Right renal pelvis (tissue), 4 donors: ENCODE results near the gene TRPM6. TPM values are rescaled to one million over a fixed set of nuclear protein-coding genes. Genes with fewer than 3 reads are reported as not detected.

Experiments
- DNase-seq, 4 donors: peaks; one replicate each; pipeline ENCODE4 v3.0.0-alpha.2; 2013; ENCODE audit warnings: low read depth in 4 of 4, low spot score in 3 of 4, missing footprints in 1 of 4
- polyA plus RNA-seq, 4 donors: library from polyadenylated mRNA; unstranded; fragments of 120-200 nt; gene quantifications; one replicate each; pipeline ENCODE4 v1.2.1, GENCODE V29; 2013; ENCODE audit not compliant: insufficient read length in 4 of 4

Gene TRPM6
- polyA plus RNA-seq, 4 donors, result 0.69 to 1.7 (median 1.2) TPM

DNA sequence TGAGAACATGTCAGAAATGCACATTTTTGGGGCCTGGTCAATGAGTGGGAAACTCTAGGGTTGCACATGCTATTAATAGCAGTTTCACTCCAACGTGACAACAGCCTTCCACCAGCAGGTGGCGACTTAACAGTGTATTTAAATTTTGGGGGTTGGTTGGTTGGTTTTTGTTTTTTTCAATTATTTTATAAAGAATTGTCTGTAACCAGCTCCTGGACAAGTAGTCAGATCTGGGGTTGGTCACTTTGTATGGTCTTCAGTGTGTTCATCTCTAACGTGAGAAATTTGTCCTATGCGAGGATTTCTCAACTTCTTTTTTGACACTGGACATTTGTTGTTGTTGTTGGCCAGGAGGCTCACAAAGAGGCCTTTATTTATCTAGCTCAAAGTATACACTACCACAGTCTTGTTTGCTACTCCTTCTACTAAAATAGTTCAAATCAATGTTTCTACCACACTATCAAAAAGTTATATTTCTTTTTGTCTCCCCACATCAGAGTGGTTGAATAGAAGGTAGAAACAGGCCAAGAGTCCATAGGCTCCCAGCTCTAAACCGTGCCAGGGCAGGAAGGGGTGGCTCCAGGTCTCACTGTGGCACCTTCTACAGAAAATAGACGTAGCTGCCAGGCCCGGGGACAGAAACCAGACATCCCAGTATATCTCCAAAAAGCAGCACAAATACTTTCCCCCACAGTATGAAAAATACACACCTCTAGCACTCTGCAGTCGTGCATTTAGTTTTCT lies 110.4 kb downstream of the TRPM6 start:
- peak; percentile 32 to 44 (median 41) for DNase-seq

DNA sequence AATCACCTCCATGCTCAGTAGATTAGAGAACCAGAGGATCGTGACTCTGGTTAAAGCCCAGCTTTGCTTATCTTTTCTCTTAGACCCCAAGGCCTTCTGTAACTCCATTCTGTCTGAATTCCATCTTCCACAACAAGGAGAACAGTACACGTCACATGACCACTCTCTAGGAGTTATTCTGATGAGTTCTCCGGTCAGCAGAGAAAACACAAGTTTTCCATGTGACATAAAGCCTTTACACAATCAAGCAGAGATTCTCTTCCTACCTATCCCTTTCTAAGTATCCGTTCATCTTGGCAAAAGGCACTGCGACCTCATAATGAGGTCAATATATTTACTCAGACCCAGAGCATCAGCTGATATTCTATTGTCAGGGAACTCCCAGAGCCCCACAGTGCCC lies 112.3 kb downstream of the TRPM6 start:
- no peak for DNase-seq

DNA sequence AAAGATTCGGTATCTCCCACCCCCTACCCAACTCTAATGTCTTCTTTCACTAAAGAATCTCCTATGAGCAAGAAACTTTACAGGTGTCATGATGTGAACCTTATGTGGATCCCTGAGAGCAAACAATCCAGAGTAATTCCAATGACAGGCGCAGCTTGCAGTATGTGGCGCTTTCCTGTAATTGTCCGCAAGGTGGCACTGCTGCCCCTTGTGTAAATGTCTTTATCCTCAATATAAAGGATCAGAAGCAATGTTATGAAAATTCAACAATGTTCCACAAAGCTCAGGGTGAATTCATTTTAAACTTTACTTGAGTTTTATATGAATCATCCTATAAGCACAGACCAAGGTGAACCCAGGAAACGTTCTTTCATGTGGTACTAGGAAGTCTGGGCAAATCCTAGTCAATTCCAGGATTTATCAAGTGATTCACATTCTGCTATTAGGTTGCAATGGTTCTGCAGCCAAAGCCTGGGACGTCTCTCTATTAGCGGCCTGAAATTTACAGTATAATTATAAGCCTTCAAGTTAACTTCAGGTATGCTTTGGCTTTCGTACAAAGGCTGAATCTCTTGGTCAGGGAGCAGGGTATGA lies 113.7 kb downstream of the TRPM6 start:
- DNase-seq, result peak; percentile 54 to 70 (median 60)

DNA sequence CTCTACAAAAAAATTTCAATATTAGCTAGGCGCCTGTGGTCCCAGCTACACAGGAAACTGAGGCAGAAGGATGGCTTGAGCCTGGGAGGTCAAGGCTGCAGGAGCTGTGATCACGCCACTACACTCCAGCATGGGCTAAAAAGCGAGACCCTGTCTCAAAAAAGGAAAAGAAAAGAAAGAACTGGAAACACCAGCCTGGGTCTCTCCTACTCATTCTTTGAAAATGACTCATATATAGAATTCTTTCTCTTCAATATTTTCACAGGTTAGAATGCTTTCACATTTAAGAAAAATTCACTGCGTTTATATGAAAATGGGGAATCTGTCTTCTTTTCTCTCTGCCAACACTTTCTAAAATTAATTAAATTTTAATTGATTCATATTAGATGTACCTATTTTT lies 115.6 kb downstream of the TRPM6 start:
- no peak for DNase-seq

DNA sequence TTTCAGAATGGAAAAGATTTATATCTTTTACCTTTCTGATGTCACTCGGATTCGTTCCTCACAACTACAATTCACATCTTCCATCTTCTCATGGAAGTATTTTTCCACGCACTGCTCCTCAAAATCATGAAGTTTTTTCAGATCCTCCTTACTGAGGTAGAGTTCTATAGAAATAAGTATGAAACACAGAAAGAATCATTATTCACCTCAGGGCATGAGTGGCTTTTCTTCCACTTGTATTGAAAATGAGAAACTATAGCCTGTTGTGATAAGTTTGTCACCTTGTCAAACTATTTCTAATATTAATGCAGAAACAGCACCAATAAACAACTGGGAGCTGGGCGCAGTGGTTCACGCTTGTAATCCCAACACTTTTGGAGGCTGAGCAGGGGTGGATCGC lies 116.0 kb downstream of the TRPM6 start:
- no peak for DNase-seq

DNA sequence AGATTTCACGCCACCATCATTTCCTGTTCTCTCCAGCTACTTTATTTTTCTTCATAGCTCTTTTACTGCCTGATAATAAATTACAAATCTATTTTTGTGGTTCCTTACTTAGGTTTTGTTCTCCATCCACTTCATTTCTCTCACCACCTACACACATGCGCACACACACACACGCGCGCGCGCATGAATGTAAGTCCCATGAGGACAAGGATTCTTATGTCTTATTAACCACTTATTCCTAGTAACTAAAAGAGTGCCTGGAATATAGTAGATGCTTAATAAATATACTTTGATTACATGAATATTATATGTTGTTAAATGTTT lies 116.5 kb downstream of the TRPM6 start:
- DNase-seq, result no peak

DNA sequence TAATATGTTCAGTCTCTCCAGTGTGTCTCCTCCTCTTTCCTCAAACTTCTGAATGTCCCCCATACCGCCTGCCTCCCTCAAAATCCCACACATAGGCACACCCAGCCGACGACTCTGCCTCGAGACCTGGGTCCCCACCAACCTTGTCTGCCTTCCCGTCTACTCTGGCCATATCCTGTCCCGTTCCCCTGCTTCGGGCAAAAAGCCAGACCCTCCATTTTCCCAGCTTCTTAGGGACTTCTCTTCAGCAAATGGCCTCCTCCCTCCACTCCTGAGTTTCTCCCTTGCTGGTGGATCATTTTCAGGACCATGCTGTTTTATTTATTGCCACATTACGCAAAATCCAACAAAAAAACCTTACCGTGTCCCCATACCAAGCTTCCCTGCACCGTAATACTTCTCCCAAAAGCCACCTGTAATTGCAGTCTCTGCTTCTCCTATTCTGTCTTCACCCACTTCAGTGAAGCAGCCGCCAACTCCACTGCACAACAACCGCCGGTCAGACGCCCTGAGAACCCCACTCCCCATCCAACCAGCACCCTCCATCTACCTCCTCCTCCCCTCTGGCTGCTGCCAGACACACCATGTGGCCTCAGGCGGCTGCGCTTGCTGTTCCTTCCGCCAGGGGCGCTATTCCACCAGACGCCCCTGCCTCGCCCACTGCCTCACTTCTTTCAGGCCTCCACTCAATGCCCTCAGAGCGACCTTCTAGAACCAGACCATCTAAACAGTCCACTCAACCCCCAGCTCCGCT lies 117.0 kb downstream of the TRPM6 start:
- DNase-seq, result no peak

DNA sequence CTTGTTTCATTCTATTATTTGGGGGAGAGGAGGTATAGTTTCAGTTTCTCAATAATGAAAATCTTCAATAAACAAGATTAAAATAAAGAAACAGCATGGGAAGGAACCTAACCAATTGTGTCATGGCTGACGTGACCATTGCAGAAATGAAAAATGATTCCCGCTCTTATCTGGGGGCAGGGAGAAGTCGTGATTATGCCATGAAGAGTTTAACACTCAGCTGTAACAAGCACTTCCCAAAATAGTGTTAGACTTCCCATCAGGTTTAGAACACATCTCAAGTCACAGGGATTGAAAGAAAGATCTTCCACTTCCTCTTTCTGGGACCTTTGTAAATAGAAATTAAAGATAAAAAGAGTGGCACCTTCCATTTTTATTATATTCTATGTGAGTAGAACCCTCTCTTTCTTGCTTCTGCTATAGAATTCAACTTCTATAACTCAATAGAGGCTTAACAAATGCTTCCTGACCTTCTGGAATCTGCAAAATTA lies 122.2 kb downstream of the TRPM6 start:
- DNase-seq, result no peak

DNA sequence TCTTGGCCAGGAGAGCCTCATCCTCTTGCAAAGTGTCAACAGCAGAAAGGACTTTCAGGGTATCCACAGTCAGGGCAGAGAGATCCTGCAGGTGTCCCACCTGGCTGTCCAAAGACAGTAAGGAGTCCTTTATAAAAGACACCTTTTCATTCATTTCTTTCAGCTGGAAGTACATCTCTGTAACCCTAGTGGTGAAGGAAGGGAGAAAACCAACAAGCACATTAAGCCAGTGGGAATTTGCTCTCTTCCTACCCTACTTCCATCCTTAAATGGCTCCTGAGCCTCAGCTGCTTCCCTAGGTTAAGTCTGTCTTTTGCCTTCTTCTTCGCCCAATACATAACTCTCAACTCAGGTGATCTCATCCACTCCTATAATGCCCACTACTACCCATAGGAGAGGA lies 124.8 kb downstream of the TRPM6 start:
- no peak for DNase-seq

DNA sequence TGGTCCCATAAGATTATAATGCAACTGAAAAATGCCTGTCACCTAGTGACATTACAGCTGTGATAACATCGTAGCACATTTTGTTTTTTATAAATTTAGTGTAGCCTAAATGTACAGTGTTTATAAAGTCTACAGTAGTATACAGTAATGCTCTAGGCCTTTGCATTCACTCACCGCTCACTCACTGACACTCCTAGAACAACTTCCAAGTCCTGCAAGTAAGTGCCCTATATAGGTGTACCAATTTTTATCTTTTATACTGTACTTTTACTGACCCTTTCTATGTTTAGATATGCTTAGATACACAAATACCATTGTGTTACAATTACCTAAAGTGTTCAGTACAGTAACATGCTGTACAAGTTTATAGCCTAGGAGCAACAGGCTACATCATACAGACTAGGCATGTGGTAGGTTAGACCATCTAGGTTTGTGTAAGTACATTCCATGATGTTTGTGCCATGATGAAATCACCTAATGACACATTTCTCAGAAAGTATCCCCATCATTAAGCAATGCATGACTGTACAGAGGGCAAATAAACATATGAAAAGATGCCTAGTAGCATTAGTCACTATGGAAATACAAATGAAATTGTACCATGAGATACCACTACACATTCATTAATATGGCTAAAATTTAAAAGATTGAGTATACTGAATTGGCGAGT lies 127.6 kb downstream of the TRPM6 start:
- DNase-seq, result no peak

DNA sequence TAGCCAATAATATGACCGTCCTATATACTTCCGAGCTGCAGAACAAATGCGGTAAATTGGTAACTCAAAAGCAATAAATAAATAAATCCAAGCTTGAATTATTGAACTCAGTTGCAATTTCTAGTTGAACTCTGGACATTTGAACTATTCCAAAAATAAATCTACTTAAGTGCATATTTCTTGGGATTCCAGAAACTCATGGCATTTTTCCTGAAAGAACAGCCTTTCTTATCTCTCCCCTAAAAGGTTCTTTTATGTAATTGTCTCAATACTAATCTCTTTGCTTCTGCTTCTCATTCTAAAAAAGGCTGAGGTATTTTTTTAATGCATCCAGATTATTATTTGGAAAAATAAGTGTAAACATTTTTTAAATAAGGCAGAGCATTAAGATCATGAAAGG lies 131.7 kb downstream of the TRPM6 start:
- no peak for DNase-seq

DNA sequence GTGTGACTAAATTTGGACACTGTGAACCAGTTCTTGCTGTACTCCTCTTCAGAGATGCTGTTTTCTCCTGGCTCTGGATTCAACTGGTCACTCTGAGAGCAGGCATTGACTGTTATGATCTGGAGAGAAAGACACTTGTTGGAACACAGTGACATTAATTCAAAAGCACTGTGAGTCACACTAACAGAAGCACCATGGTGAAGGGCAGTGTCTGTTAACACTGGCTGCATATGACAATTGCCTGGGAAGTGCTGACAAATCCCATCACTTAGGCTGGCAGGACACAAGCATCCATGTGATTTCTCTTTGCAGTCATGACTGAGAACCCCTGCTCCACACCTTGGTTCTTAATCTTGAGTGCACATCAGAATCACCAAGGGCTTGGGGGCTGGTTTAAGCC lies 132.4 kb downstream of the TRPM6 start:
- DNase-seq, result no peak

DNA sequence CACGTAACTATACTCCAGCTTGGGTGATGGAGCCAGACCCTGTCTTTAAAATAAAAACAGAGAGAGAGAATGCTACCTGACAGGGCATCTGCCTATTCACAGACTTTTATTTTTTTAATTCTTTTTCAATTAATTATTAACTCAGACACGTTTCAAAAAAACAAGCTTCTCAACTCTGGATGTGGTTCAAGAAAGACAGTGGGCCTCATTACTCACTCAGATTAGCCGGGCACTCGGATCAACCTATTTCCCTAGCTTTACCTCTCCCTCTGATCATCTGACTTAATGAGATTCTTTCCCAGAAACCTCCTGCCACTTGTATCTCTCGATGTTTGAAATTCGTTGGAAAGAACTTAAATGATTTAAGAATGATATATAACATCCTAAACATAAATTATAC lies 134.1 kb downstream of the TRPM6 start:
- no peak for DNase-seq

DNA sequence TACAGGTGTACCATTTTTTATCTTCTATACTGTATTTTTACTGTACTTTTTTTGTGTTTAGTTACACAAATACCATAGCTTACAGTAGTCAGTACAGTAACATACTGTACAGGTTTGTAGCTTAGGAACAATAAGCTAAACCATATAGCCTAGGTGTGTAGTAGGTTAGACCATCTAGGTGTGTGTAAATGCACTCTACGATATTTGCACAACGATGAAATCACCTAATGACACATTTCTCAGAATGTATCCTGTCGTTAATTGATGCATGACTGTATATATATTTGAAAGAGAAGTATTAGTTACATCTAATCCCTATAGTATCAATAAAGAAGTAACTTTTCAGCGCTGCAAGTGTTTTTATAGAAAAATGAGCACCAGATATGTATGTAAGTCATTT lies 138.8 kb downstream of the TRPM6 start:
- no peak for DNase-seq

DNA sequence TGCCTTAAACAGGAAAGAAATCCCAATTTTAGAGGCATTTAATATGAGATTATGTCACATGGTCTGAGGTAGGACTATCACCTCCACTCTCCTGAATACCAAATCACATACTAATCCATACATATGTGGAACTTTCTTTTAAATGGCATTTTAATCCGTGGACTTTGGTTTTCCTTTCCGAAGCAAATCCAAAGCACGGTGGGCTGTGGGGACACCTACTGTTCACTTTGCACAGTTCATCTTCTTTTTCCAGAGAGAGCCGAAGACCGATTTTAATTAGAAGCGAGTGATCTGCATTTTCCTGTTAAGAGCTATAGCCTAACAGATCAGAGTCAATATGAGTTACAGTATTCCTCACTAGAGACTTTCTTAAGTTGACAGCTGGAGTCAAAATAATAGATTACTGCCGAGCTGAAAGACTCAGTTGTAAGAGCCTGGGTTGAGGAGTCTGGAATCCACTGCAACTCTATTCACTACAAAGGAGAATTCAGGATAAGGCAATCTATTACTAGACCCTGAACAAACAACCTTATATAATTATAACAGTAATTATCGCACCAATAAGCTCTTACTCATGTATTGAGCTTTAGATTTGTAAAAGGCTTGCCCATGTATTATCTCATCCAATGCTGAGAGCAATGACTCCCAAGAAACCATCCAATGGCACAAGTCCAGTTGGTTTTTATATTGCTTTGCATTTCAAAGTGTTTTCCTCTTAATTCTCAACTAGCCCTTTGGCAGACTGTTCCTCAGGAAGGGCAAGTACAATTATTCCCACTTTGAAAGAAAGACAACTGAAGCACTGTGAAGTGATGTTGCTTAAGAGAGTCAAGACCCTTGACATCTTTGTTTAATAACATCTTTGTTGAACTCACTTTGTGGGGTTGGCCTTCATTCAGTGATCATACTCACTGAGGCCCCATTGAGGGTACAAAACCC lies 144.7 kb downstream of the TRPM6 start:
- peak in 3 of 4 donors; percentile 20 to 26 (median 24) for DNase-seq

DNA sequence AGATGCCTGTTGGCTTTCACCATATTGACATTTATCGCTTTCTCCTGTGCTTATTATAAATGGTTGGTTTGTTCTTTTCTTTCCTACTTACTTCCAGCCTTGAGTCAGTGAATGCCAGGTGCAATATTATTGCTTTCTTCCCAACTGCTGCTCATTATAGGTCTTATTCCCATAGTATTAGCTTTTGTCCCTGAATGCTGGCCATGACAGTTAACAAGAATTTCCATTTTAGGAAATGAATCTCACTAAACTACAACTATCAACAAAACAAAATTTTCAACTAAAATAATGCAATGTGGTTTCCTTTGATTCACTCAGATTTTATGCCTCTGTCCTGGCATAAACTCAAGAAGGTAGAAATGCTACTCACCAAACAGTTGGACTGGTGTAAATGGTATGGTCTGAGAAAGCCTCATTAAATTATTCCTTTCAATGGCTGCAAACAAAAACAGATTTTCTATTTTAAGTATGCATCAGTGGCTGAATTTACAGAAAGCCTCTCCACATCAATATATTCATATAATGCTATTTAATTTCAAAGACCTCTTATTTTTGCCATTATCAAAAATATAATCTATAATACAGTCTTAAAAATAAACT lies 145.4 kb downstream of the TRPM6 start:
- DNase-seq, result no peak

DNA sequence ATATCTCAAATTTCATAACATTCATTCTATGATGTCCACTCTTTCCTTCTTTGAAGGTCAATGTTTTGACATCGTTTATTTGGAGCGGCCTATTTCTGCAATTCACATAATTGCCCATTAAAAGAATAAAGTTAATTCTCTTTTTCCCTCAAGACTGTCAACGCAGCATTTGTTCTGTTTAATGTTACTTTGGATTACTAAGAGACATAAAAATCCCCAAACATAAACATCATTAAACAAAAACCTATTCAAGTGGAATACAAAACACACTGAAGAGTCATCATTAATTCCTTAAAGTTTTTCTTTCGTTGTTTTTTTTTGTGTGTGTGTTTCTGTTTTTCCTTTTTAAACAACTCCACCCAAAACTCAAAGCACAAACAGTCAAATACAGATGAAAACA lies 151.1 kb downstream of the TRPM6 start:
- no peak for DNase-seq

DNA sequence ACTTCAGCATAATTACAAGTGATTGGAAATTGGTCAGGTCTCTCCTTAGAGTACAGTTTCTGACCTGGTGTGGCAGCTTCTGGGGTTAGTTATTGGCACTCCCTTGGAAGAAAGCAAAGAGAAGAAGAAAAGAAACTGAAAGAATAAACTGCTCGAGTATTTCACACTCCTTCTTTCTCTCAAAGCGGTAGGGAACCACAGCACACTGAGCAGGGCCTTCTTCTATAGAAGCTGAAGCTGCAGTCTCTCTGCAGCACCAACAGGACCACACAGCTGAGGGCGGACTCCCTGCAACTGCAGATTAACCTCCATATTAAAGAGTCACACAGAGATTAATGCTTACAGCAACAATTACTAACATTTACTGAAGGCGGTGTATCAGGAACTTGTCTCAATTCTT lies 152.0 kb downstream of the TRPM6 start:
- DNase-seq, result no peak

DNA sequence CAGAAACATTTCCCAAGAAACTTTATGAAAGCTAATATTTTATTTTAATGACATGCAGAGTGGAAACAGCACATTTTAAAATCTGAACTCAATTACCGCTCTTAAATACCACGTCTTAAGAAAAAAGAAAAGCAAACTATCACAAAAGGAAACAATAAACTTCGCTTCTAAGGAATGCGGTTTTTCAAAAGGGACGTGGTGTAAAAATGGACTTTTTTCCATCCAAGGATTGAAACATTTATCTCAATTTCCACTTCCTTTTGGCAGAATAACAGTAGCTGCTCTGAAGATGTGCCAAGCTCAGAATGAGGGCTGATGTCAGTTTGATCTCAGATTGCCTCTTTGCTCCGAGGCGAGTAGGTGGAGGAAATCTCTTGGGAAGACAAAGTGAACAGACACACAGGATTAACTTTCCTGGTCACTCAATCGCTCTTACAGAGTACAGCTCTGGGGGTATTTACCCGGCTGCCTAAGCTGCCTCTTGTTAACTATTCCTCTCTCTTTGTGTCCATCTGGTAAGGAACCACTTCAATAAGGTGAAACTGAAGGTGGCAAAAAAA lies 158.5 kb downstream of the TRPM6 start:
- DNase-seq, result no peak
